IMR-90 (cell line): ENCODE results near the gene IL17A. TPM values are rescaled to one million over a fixed set of nuclear protein-coding genes. Genes with fewer than 3 reads are reported as not detected.

Experiments used
- ATAC-seq: fragments of 200-7000 bp; cut with Tn5 transposase; 2 replicates; pipeline ENCODE4 v1.9.1; 2020; ENCODE audit warnings: low read depth, mild to moderate bottlenecking, moderate library complexity
- BruUV-seq: library from RNA; stranded (reverse); fragments of 400-500 nt; replicated peaks from 2 replicates; lab custom pipeline; 2021; lab: Mats Ljungman, UMichigan
- CTCF ChIA-PET: fragments of 300-600 bp; formaldehyde crosslinking; extraction: SDS; loops from one replicate; lab custom pipeline; 2021; ENCODE audit warnings: antibody characterized with exemption; lab: Yijun Ruan, JAX
- POLR2A ChIA-PET: fragments of 300-600 bp; sonication (Branson Sonifier 250); formaldehyde crosslinking; loops from one replicate; lab custom pipeline; 2022; ENCODE audit warnings: antibody characterized with exemption; ENCODE audit not compliant: unreplicated experiment; lab: Charles Lee
- DNase-seq: peaks from one replicate; pipeline ENCODE4 v3.0.0; 2013
- H2AFZ ChIP-seq: replicated peaks from 2 replicates; pipeline ENCODE3; 2013; ENCODE audit warnings: low read length, mild to moderate bottlenecking; ENCODE audit not compliant: poor library complexity
- H2AK5ac ChIP-seq: 2 replicates; pipeline ENCODE4 v1.6.1; 2013; ENCODE audit warnings: low read depth, low read length, inconsistent platforms
- H2AK9ac ChIP-seq: replicated peaks from 2 replicates; pipeline ENCODE3; 2013; ENCODE audit warnings: mild to moderate bottlenecking, low read depth, low read length, moderate library complexity; ENCODE audit not compliant: poor library complexity
- H2BK120ac ChIP-seq: 2 replicates; pipeline ENCODE4 v1.6.1; 2013; ENCODE audit warnings: low read depth, low read length, inconsistent platforms
- H2BK15ac ChIP-seq: 3 replicates; pipeline ENCODE4 v1.6.1; 2013; ENCODE audit warnings: low read depth, low read length, inconsistent platforms
- H2BK20ac ChIP-seq: 2 replicates; pipeline ENCODE4 v1.6.1; 2013; ENCODE audit warnings: low read depth, mild to moderate bottlenecking, inconsistent platforms, low read length, moderate library complexity
- H2BK5ac ChIP-seq: 2 replicates; pipeline ENCODE4 v1.6.1; 2013; ENCODE audit warnings: mild to moderate bottlenecking, low read depth, low read length, inconsistent platforms; ENCODE audit not compliant: poor library complexity, severe bottlenecking
- H3K14ac ChIP-seq: replicated peaks from 2 replicates; pipeline ENCODE4 v1.6.1; 2013; ENCODE audit warnings: low read depth, low read length, inconsistent platforms
- H3K18ac ChIP-seq: 2 replicates; pipeline ENCODE4 v1.6.1; 2013; ENCODE audit warnings: low read depth, low read length, control low read depth
- H3K23ac ChIP-seq: 2 replicates; pipeline ENCODE4 v1.6.1; 2013; ENCODE audit warnings: low read depth, low read length, inconsistent platforms
- H3K27ac ChIP-seq: 2 replicates; pipeline ENCODE4 v1.5.1; 2013; ENCODE audit warnings: mild to moderate bottlenecking, control low read depth, low read length; ENCODE audit not compliant: insufficient read depth
- H3K27me3 ChIP-seq: 2 replicates; pipeline ENCODE4 v1.6.1; 2013; ENCODE audit warnings: low read length; ENCODE audit not compliant: control insufficient read depth, insufficient read depth
- H3K36me3 ChIP-seq: 2 replicates; pipeline ENCODE4 v1.6.1; 2013; ENCODE audit warnings: low read length, mixed read lengths; ENCODE audit not compliant: control insufficient read depth, insufficient read depth
- H3K4ac ChIP-seq: 2 replicates; pipeline ENCODE4 v1.6.1; 2013; ENCODE audit warnings: low read depth, low read length, inconsistent platforms
- H3K4me1 ChIP-seq: 2 replicates; pipeline ENCODE4 v1.6.1; 2013; ENCODE audit warnings: low read length, mixed read lengths; ENCODE audit not compliant: control insufficient read depth, insufficient read depth
- H3K4me2 ChIP-seq: 2 replicates; pipeline ENCODE4 v1.6.1; 2013; ENCODE audit warnings: low read depth, mild to moderate bottlenecking, control low read depth, low read length, moderate library complexity
- H3K4me3 ChIP-seq: 2 replicates; pipeline ENCODE4 v1.5.1; 2013; ENCODE audit warnings: low read depth, mild to moderate bottlenecking, control low read depth, low read length, moderate library complexity; ENCODE audit not compliant: insufficient read depth
- H3K56ac ChIP-seq: 2 replicates; pipeline ENCODE4 v1.6.1; 2013; ENCODE audit warnings: low read length, inconsistent platforms; ENCODE audit not compliant: insufficient read depth; ENCODE audit errors: extremely low read depth
- H3K79me1 ChIP-seq, 2 experiments: 2 replicates each; pipeline ENCODE4 v1.6.1; 2013; ENCODE audit warnings: low read length in 2 of 2, inconsistent platforms in 1 of 2, low read depth in 1 of 2
- H3K9ac ChIP-seq: 2 replicates; pipeline ENCODE4 v1.6.1; 2013; ENCODE audit warnings: low read depth, low read length, control low read depth
- H3K9me1 ChIP-seq: 2 replicates; pipeline ENCODE4 v1.6.1; 2013; ENCODE audit warnings: low read length, inconsistent platforms; ENCODE audit not compliant: insufficient read depth
- H3K9me3 ChIP-seq: 2 replicates; pipeline ENCODE4 v1.6.1; 2013; ENCODE audit warnings: low read length; ENCODE audit not compliant: control insufficient read depth, insufficient read depth
- H4K20me1 ChIP-seq: 2 replicates; pipeline ENCODE4 v1.6.1; 2013; ENCODE audit warnings: low read length, inconsistent platforms; ENCODE audit not compliant: insufficient read depth
- H4K5ac ChIP-seq: 2 replicates; pipeline ENCODE4 v1.6.1; 2013; ENCODE audit warnings: mild to moderate bottlenecking, low read depth, low read length, control low read depth
- H4K8ac ChIP-seq, 2 experiments: 2 replicates each; pipeline ENCODE4 v1.6.1; 2013; ENCODE audit warnings: low read depth in 2 of 2, low read length in 2 of 2, control low read depth in 1 of 2, inconsistent platforms in 1 of 2
- H4K91ac ChIP-seq: 2 replicates; pipeline ENCODE4 v1.6.1; 2013; ENCODE audit warnings: low read depth, low read length, inconsistent platforms; ENCODE audit not compliant: insufficient read depth
- BHLHE40 ChIP-seq: fragments of 150-350 bp; IDR thresholded peaks from 2 replicates; pipeline ENCODE4 v1.6.1; 2016; ENCODE audit warnings: mild to moderate bottlenecking, low read depth, low read length
- CEBPB ChIP-seq: IDR thresholded peaks from 2 replicates; pipeline ENCODE4 v1.6.1; 2012; ENCODE audit warnings: low read depth, low read length, improper control_type of control experiment
- FOS ChIP-seq: fragments of 150-350 bp; IDR thresholded peaks from 2 replicates; pipeline ENCODE4 v1.6.1; 2016; ENCODE audit warnings: low read depth, low read length
- MAFK ChIP-seq: IDR thresholded peaks from 2 replicates; pipeline ENCODE4 v1.6.1; 2012; ENCODE audit warnings: low read depth, low read length, improper control_type of control experiment
- MAZ ChIP-seq: IDR thresholded peaks from 2 replicates; pipeline ENCODE4 v1.6.1; 2012; ENCODE audit warnings: low read depth, mild to moderate bottlenecking, low read length, improper control_type of control experiment, moderate library complexity, borderline replicate concordance
- MXI1 ChIP-seq: IDR thresholded peaks from 2 replicates; pipeline ENCODE4 v1.6.1; 2012; ENCODE audit warnings: low read depth, mild to moderate bottlenecking, low read length, moderate library complexity, borderline replicate concordance
- NFE2L2 ChIP-seq: fragments of 150-350 bp; IDR thresholded peaks from 2 replicates; pipeline ENCODE4 v1.6.1; 2016; ENCODE audit warnings: low read depth, mild to moderate bottlenecking, low read length
- RCOR1 ChIP-seq: IDR thresholded peaks from 2 replicates; pipeline ENCODE4 v1.6.1; 2012; ENCODE audit warnings: mild to moderate bottlenecking, low read length, improper control_type of control experiment; ENCODE audit not compliant: insufficient replicate concordance
- RFX5 ChIP-seq: IDR thresholded peaks from 2 replicates; pipeline ENCODE4 v1.8.0; 2012; ENCODE audit warnings: low read depth, mild to moderate bottlenecking, low read length, moderate library complexity
- SMC3 ChIP-seq: fragments of 150-350 bp; IDR thresholded peaks from 2 replicates; pipeline ENCODE4 v1.6.1; 2016; ENCODE audit warnings: low read depth, mild to moderate bottlenecking, antibody characterized with exemption, low read length, moderate library complexity
- WGBS, 2 experiments: methylation state at CpG; one replicate each; pipeline versions ENCODE4 v1.1.5 to v1.1.7; 2013; ENCODE audit warnings: missing lambda C conversion rate in 2 of 2; ENCODE audit not compliant: insufficient read length in 1 of 2; ENCODE audit errors: extremely low coverage in 2 of 2; 5-methylcytosine and 5-hydroxymethylcytosine counted together
- dilution Hi-C: fragments of 300-500 bp; cut with HindIII; formaldehyde crosslinking; loops from one replicate; pipeline ENCODE4 v1.14.3; 2018; ENCODE audit warnings: low sequenced_read_pairs; ENCODE audit not compliant: unreplicated experiment
- in situ Hi-C: fragments of 300-500 bp; cut with MboI; formaldehyde crosslinking; loops from 3 replicates; pipeline ENCODE4 v1.14.3; 2019; ENCODE audit warnings: low sequenced_read_pairs, inconsistent platforms, mixed read lengths
- intact Hi-C: fragments of 100-400 bp; cut with micrococcal nuclease; formaldehyde crosslinking; loops from 2 replicates; pipeline ENCODE4 v1.10.0; 2022
- polyA plus RNA-seq, 3 experiments: library from polyadenylated mRNA; depleted of rRNA; stranded (reverse); fragments of >200 nt; gene quantifications; 2 replicates each; pipeline ENCODE4 v1.2.3, GENCODE V29; 2012; ENCODE audit warnings: low replicate concordance in 1 of 3
- total RNA-seq: library from RNA; depleted of rRNA; stranded (reverse); fragments of >200 nt; gene quantifications from 2 replicates; pipeline ENCODE4 v1.2.3, GENCODE V29; 2012
- TF ChIP-seq, protein P1 (sequence below): fragments of 150-350 bp; IDR thresholded peaks from 2 replicates; pipeline ENCODE4 v1.6.1; 2017; ENCODE audit warnings: mild to moderate bottlenecking, antibody characterized with exemption, low read length, low read depth
- TF ChIP-seq, protein P2 (sequence below): conservative IDR thresholded peaks from 2 replicates; pipeline ENCODE4 v1.5.1; 2012; ENCODE audit warnings: mild to moderate bottlenecking, low read depth, low read length, improper control_type of control experiment

IL17A gene
- total and polyA plus RNA-seq, 2 of the 4 experiments (the other 2 are of a cell fraction), result not detected

GRCh38 chr6:52164319-52165094, 21.7 kb upstream of the IL17A start (continued):
- TF ChIP-seq FOS, result no peak

GRCh38 chr6:52167267-52167666, 18.9 kb upstream of the IL17A start:
- no peak for ATAC-seq
- H3K79me1 ChIP-seq, result no peaks in the 10 kb centered on the region
- dilution Hi-C loops (no loop called here), in situ Hi-C loops (loop anchor here (10.0 kb wide), 1 partner anchor 228 kb away; no protein-coding TSS in a partner anchor), intact Hi-C loops (no loop called here)
- no peak overlapping the region for H2AK5ac ChIP-seq
- H2BK120ac ChIP-seq, result no peak overlapping the region
- no peak overlapping the region for H2BK5ac ChIP-seq
- H3K4me3 ChIP-seq, result no peak overlapping the region
- H3K4me2 ChIP-seq, result no peak overlapping the region
- POLR2A ChIA-PET, result no interaction called here
- H3K9me3 ChIP-seq, result no peaks in the 10 kb centered on the region
- no peak overlapping the region for H3K18ac ChIP-seq
- H4K20me1 ChIP-seq, result no peaks in the 10 kb centered on the region
- no CpG with 5 or more reads among the region's 1 CpG for WGBS, 2 experiments
- H3K9me1 ChIP-seq, result no peaks in the 10 kb centered on the region
- no peak overlapping the region for H2AFZ ChIP-seq
- no peak overlapping the region for H4K91ac ChIP-seq
- H3K56ac ChIP-seq, result no peak overlapping the region
- H4K5ac ChIP-seq, result no peak overlapping the region
- no TSS peak for BruUV-seq
- H3K27ac ChIP-seq, result no peak overlapping the region
- H3K9ac ChIP-seq, result no peak overlapping the region
- DNase-seq, result no peak
- no peak overlapping the region for H3K23ac ChIP-seq
- no peak overlapping the region for H2AK9ac ChIP-seq
- H3K36me3 ChIP-seq, result no peaks in the 10 kb centered on the region
- H3K14ac ChIP-seq, result no peak overlapping the region
- H3K4ac ChIP-seq, result no peak overlapping the region
- H2BK15ac ChIP-seq, result no peak overlapping the region
- H3K4me1 ChIP-seq, result no peaks in the 10 kb centered on the region
- no peak overlapping the region for H4K8ac ChIP-seq
- H3K27me3 ChIP-seq, result no peaks in the 10 kb centered on the region; the same call in 1 of the 2 replicates
- CTCF ChIA-PET, result no interaction called here
- H2BK20ac ChIP-seq, result no peak overlapping the region
- TF ChIP-seq RFX5, result no peak
- TF ChIP-seq FOS, result no peak
- no peak for TF ChIP-seq MAZ
- TF ChIP-seq, protein P1, sequence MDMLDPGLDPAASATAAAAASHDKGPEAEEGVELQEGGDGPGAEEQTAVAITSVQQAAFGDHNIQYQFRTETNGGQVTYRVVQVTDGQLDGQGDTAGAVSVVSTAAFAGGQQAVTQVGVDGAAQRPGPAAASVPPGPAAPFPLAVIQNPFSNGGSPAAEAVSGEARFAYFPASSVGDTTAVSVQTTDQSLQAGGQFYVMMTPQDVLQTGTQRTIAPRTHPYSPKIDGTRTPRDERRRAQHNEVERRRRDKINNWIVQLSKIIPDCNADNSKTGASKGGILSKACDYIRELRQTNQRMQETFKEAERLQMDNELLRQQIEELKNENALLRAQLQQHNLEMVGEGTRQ, result no peak
- TF ChIP-seq SMC3, result no peak
- TF ChIP-seq, protein P2, sequence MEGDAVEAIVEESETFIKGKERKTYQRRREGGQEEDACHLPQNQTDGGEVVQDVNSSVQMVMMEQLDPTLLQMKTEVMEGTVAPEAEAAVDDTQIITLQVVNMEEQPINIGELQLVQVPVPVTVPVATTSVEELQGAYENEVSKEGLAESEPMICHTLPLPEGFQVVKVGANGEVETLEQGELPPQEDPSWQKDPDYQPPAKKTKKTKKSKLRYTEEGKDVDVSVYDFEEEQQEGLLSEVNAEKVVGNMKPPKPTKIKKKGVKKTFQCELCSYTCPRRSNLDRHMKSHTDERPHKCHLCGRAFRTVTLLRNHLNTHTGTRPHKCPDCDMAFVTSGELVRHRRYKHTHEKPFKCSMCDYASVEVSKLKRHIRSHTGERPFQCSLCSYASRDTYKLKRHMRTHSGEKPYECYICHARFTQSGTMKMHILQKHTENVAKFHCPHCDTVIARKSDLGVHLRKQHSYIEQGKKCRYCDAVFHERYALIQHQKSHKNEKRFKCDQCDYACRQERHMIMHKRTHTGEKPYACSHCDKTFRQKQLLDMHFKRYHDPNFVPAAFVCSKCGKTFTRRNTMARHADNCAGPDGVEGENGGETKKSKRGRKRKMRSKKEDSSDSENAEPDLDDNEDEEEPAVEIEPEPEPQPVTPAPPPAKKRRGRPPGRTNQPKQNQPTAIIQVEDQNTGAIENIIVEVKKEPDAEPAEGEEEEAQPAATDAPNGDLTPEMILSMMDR, result no peak
- no peak for TF ChIP-seq RCOR1
- no peak for TF ChIP-seq NFE2L2
- TF ChIP-seq MAFK, result no peak
- TF ChIP-seq BHLHE40, result no peak
- TF ChIP-seq MXI1, result no peak
- no peak for TF ChIP-seq CEBPB
